GM23248 (cell line): ENCODE data around the gene MMP15. TPM values are rescaled to one million over a fixed set of nuclear protein-coding genes. Genes with fewer than 3 reads are reported as not detected.
A peak's percentile ranks its signal among the peaks of the same experiment; 100 is the strongest.

Experiments
- DNase-seq: peaks from one replicate; pipeline ENCODE4 v3.0.0-alpha.2; 2015
- H2AFZ ChIP-seq: fragments of 200-600 bp; sonication (generic); 2 replicates; pipeline ENCODE4 v1.6.1; 2016; ENCODE audit warnings: antibody characterized with exemption
- H3F3A ChIP-seq: fragments of 200-600 bp; sonication (generic); 2 replicates; pipeline ENCODE4 v1.6.1; 2016; ENCODE audit warnings: mild to moderate bottlenecking, antibody characterized with exemption, mixed run types; ENCODE audit not compliant: insufficient read depth
- H3K27ac ChIP-seq: fragments of 200-600 bp; sonication (generic); 2 replicates; pipeline ENCODE4 v1.5.1; 2016; ENCODE audit warnings: mild to moderate bottlenecking
- H3K27me3 ChIP-seq: fragments of 200-600 bp; sonication (generic); replicated peaks from 2 replicates; pipeline ENCODE4 v1.6.1; 2016; ENCODE audit warnings: mild to moderate bottlenecking; ENCODE audit not compliant: insufficient read depth
- H3K36me3 ChIP-seq: fragments of 200-600 bp; sonication (generic); 2 replicates; pipeline ENCODE4 v1.6.1; 2016; ENCODE audit warnings: low read depth, mild to moderate bottlenecking
- H3K4me1 ChIP-seq: fragments of 200-600 bp; sonication (generic); 2 replicates; pipeline ENCODE4 v1.6.1; 2016; ENCODE audit warnings: mild to moderate bottlenecking; ENCODE audit not compliant: insufficient read depth
- H3K4me2 ChIP-seq: fragments of 200-600 bp; sonication (generic); one replicate; pipeline ENCODE4 v1.6.1; 2016; ENCODE audit warnings: mild to moderate bottlenecking; ENCODE audit not compliant: unreplicated experiment
- H3K4me3 ChIP-seq: fragments of 200-600 bp; sonication (generic); 2 replicates; pipeline ENCODE4 v1.5.1; 2016; ENCODE audit warnings: mild to moderate bottlenecking
- H3K79me2 ChIP-seq: fragments of 200-600 bp; sonication (generic); 2 replicates; pipeline ENCODE4 v1.6.1; 2016; ENCODE audit warnings: mild to moderate bottlenecking; ENCODE audit not compliant: insufficient read depth
- H3K9ac ChIP-seq: fragments of 200-600 bp; sonication (generic); 2 replicates; pipeline ENCODE4 v1.6.1; 2016; ENCODE audit warnings: mild to moderate bottlenecking
- H3K9me2 ChIP-seq: fragments of 200-600 bp; sonication (generic); 2 replicates; pipeline ENCODE4 v1.6.1; 2016; ENCODE audit warnings: mixed run types, mild to moderate bottlenecking, moderate library complexity; ENCODE audit not compliant: insufficient read depth
- H3K9me3 ChIP-seq: fragments of 200-600 bp; sonication (generic); one replicate; pipeline ENCODE4 v1.6.1; 2017; ENCODE audit warnings: low read depth
- H4K20me1 ChIP-seq: fragments of 200-600 bp; sonication (generic); 2 replicates; pipeline ENCODE4 v1.6.0; 2016; ENCODE audit not compliant: insufficient read depth
- EZH2 ChIP-seq: fragments of 200-600 bp; sonication (generic); IDR thresholded peaks from 2 replicates; pipeline ENCODE4 v1.6.1; 2018; ENCODE audit warnings: antibody characterized with exemption, mild to moderate bottlenecking; ENCODE audit not compliant: insufficient read depth, poor library complexity, severe bottlenecking
- EZH2phosphoT487 ChIP-seq: fragments of 200-600 bp; sonication (generic); IDR thresholded peaks from 2 replicates; pipeline ENCODE4 v1.6.1; 2018; ENCODE audit warnings: antibody characterized with exemption, moderate library complexity, mild to moderate bottlenecking, low read depth; ENCODE audit not compliant: insufficient read depth
- WGBS, 2 experiments: methylation state at CpG; one replicate each; pipeline ENCODE4 v1.1.6; 2015 to 2017; ENCODE audit warnings: low lambda C conversion rate in 2 of 2, low coverage in 1 of 2; ENCODE audit errors: missing lambda C conversion rate in 2 of 2; 5-methylcytosine and 5-hydroxymethylcytosine counted together
- in situ Hi-C: fragments of 300-500 bp; cut with MboI; formaldehyde crosslinking; loops from 2 replicates; pipeline ENCODE4 v1.15.0; 2020
- polyA plus RNA-seq: library from polyadenylated mRNA; unstranded; fragments of >200 nt; fragmentation: Nextera tagmentation; extraction: Ambion mirVana; gene quantifications from 2 replicates; pipeline ENCODE4 v1.2.1, GENCODE V29; 2016
- total RNA-seq: library from RNA; depleted of rRNA; stranded (reverse); fragments of >200 nt; shearing (Covaris generic); gene quantifications from 2 replicates; pipeline ENCODE4 v1.2.3, GENCODE V29; 2014

Gene MMP15
- total and polyA plus RNA-seq, 2 experiments from 2014 or later, result 0.45 to 1.4 TPM

DNA sequence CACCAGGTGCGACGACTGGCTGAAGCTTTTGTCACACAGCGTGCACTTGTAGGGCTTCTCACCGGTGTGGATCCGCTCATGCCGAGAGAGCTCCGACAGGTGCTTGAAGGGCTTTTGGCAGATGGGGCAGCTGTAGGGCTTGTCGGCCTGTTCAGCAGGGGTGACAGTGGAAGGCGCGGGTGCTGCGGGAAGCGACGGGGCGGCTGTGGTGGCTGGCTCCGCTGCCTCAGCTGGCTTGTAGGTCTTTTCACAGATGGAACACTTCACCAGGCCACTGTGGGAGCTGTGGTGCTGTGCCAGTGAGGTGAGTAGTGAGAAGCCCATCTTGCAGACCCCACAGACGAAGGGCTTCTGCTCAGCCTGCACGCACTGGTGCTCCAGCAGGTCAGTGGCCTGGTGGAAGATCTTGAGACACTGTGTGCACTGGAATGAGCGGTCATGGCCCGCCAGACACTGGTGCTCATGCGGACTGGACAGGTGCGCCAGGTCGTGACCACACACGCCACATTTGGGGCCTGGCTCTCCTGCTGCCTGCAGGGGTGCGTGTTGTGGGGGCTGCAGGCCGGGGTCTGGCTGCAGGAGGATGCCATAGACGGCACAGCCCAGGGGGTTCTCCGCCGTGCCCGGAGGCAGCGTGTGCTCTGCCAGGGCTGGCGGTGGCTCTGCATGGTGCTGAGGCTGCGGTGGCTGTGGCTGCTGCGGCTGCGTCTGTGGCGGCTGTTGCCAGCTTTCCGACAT lies 27.9 kb upstream of the MMP15 start:
- no peak overlapping the region for H3K9ac ChIP-seq
- H3K27me3 ChIP-seq, result no peaks in the 10 kb centered on the region
- no peak overlapping the region for H2AFZ ChIP-seq
- DNase-seq, result no peak
- WGBS, 2 experiments, result 95 to 98% methylated on average over 36 of the region's 36 CpGs
- H3K9me2 ChIP-seq, result no peaks in the 10 kb centered on the region
- H3K9me3 ChIP-seq, result no peaks in the 10 kb centered on the region
- no peak overlapping the region for H3K27ac ChIP-seq
- no peaks in the 10 kb centered on the region; the same call in 1 of the 2 replicates for H3K36me3 ChIP-seq
- no peaks in the 10 kb centered on the region for H3K79me2 ChIP-seq
- TF ChIP-seq EZH2 (no peak), EZH2phosphoT487 (no peak)
- no peak overlapping the region for H3K4me2 ChIP-seq
- H3K4me3 ChIP-seq, result no peak overlapping the region
- H3F3A ChIP-seq, result peaks cover 10% of the 10 kb centered on the region
- peaks cover 16% of the 10 kb centered on the region for H3K4me1 ChIP-seq
- no peaks in the 10 kb centered on the region for H4K20me1 ChIP-seq
- in situ Hi-C loops, result no loop called here

DNA sequence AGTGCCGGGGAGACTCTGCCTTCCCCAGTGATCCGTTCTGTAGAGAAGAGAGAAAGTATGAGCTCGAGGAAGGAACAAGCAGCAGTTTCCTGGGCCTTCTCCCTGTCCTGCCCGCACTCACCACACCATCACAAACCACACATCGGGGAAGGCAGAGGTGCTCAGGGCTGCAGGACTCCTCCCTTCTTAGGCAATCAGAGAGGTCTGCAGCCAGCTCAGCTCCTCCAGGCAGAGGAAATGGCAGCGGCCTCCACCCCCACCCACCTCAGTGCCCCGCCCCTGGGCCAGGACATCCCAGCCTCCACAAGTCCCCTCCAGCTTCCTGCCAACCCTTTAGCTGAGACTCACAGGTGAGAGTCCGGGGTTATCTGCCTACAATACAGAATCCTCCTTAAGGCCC lies 27.1 kb upstream of the MMP15 start:
- 84 to 91% methylated on average over 7 to 8 of the region's 8 CpGs for WGBS, 2 experiments
- in situ Hi-C loops, result no loop called here
- Histone ChIP-seq H3K4me1 (peaks cover 16% of the 10 kb centered on the region), H3K9me2 (no peaks in the 10 kb centered on the region), H3K9me3 (no peaks in the 10 kb centered on the region), H3K36me3 (no peaks in the 10 kb centered on the region; the same call in 1 of the 2 replicates), H3K9ac (0 out of 2 replicates have a peak overlapping the region, but pooled peaks have one; percentile 88), H2AFZ (no peak overlapping the region), H3F3A (peaks cover 10% of the 10 kb centered on the region), H4K20me1 (no peaks in the 10 kb centered on the region), H3K4me3 (no peak overlapping the region), H3K27ac (0 out of 2 replicates have a peak overlapping the region, but pooled peaks have one; percentile 45), H3K79me2 (no peaks in the 10 kb centered on the region), H3K27me3 (no peaks in the 10 kb centered on the region), H3K4me2 (peak overlapping the region; percentile 87)
- DNase-seq, result peak; percentile 40
- TF ChIP-seq EZH2 (no peak), EZH2phosphoT487 (no peak)

DNA sequence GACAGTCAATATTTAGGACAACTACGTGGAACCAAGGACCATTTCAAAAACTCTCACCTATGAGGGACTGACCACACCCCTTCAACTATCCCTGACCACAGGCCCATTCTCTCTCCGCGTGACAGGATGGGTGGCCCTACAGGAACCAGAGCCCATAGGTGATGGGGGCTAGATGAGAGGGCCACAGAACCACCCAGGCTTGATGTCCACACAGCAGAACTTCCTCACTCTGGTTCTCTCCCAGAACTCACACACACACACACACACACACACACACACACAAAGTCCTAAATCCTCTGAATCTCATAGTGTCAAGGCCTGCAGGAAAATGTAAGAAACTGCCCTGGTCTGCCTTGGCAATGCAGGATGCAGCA lies 26.6 kb upstream of the MMP15 start:
- peak overlapping the region; percentile 88 for H3K9ac ChIP-seq
- peak overlapping the region; percentile 87 for H3K4me2 ChIP-seq
- H4K20me1 ChIP-seq, result no peaks in the 10 kb centered on the region
- no peaks in the 10 kb centered on the region for H3K79me2 ChIP-seq
- 0 out of 2 replicates have a peak overlapping the region, but pooled peaks have one; percentile 45 for H3K27ac ChIP-seq
- no peaks in the 10 kb centered on the region for H3K9me2 ChIP-seq
- peak overlapping the region; percentile 98 for H3K4me3 ChIP-seq
- H3F3A ChIP-seq, result peaks cover 13% of the 10 kb centered on the region
- in situ Hi-C loops, result no loop called here
- H3K36me3 ChIP-seq, result no peaks in the 10 kb centered on the region; the same call in 1 of the 2 replicates
- H3K4me1 ChIP-seq, result peaks cover 16% of the 10 kb centered on the region
- TF ChIP-seq EZH2 (no peak), EZH2phosphoT487 (no peak)
- H3K27me3 ChIP-seq, result no peaks in the 10 kb centered on the region
- DNase-seq, result no peak
- no peak overlapping the region for H2AFZ ChIP-seq
- no peaks in the 10 kb centered on the region for H3K9me3 ChIP-seq
- 79 to 83% methylated on average over 3 of the region's 3 CpGs for WGBS, 2 experiments

DNA sequence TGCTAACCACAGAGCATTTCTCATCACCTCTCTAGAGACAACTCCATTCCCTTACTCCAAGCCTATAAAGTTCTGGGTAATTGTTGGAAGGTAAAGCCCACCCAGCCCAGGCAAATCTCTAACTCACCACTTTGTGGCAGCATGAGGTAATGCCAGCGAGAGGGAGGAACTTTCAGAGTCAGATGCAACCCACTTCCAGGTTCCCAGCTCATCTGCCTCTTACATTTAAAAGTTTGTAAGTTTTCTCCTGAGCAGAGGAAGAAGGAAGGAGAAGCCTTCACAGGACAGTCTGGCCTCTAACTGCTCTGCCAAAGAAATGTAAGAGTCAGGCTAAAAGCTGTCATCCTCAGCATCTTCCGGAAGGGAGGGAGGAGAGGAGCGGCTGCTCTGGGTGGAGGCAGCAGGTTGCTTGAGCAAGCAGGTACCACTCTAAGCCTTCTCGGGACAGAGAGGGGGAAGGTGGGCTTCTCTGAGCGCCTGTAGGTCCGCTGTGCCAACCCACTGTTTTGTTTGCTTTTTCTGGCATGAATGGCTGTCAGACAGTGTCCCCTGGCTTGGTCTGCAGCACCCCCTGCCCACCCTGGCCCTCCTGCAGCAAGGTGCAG lies 26.1 kb upstream of the MMP15 start:
- H3K9ac ChIP-seq, result peak overlapping the region; percentile 88
- H3F3A ChIP-seq, result peaks cover 18% of the 10 kb centered on the region
- H3K4me2 ChIP-seq, result peak overlapping the region; percentile 87
- no peaks in the 10 kb centered on the region for H3K9me2 ChIP-seq
- no peaks in the 10 kb centered on the region for H3K79me2 ChIP-seq
- peak overlapping the region; percentile 98 for H3K4me3 ChIP-seq
- no peaks in the 10 kb centered on the region for H3K9me3 ChIP-seq
- peaks cover 16% of the 10 kb centered on the region for H3K4me1 ChIP-seq
- peak overlapping the region; percentile 45 for H3K27ac ChIP-seq
- TF ChIP-seq EZH2, result no peak
- no peak for TF ChIP-seq EZH2phosphoT487
- in situ Hi-C loops, result no loop called here
- no peaks in the 10 kb centered on the region for H3K27me3 ChIP-seq
- WGBS, 2 experiments, result 8% methylated on average over 4 to 6 of the region's 6 CpGs
- H3K36me3 ChIP-seq, result no peaks in the 10 kb centered on the region; the same call in 1 of the 2 replicates
- DNase-seq, result peak; percentile 67
- peak overlapping the region; percentile 66 for H2AFZ ChIP-seq
- no peaks in the 10 kb centered on the region for H4K20me1 ChIP-seq
